Ammon's horn (tissue), 1 donor: ENCODE results near the gene EFEMP1.
"Not testable (repeated sequence)": the region's sequence is repeated elsewhere in the genome, so short reads cannot be mapped to it uniquely, and the experiment has no call there.

Source experiments
- DNase-seq: peaks from one replicate; pipeline ENCODE4 v3.0.0-alpha.2; 2016; ENCODE audit warnings: low spot score

The EFEMP1 gene

DNA sequence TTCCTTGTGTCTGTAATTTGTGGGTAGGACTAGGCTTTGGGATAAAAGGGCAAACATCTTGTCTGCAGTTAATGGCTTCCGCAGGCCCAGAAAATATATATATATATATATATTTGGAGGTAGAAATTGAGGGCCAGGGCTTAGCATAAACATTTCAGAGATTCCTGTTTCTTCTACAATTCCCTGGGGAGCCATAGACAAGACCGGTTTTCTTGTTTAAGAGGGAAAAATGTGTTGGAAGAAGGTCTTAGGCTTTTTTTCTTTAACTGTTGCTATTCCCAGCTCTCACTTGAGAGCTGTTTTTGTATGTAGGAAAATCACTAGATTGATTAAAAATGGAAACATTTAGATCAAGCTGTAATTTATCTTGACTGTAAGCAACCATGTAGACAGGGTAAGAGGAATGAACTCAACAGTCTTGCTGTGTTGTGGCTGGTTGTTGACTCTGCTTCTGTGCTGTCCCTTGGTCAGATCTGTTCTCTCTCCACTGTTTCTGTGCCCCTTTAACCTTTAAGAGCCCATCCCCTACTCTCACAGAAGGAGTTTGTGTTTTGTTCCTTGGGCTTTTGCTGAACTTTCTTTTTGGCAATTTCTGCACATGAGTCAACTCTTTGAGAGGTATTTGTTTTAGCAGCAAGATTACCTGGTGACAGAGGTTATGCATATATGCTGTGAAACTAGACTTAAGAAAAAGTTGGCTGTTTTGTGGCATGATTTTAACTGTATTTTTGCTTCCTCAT, 58.3 kb downstream of the EFEMP1 start:
- DNase-seq, result no peak

GRCh38 chr2:55864351-55865084, 59.1 kb downstream of the EFEMP1 start:
- DNase-seq, result no peak

GRCh38 chr2:55862673-55863390, 60.8 kb downstream of the EFEMP1 start:
- DNase-seq, result no peak

DNA sequence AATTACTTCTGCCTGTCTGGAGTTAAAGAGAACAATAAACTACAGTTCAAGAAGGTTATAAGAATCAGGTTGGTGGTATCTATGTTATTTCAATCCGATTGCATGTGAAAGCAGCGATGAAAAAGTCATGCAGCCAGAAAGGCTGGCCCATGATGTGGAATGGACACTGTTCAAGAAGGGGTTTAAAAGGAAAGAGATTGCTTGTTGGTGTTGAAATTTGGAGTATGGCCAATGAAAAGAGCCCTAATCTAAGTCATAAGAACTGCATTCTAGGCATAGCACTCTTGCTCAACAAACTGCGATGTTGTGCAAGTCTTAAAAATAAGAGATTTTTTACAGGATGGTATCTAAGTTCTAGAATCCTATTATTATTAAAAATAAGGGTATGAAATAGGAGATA, 61.3 kb downstream of the EFEMP1 start:
- DNase-seq, result no peak

DNA sequence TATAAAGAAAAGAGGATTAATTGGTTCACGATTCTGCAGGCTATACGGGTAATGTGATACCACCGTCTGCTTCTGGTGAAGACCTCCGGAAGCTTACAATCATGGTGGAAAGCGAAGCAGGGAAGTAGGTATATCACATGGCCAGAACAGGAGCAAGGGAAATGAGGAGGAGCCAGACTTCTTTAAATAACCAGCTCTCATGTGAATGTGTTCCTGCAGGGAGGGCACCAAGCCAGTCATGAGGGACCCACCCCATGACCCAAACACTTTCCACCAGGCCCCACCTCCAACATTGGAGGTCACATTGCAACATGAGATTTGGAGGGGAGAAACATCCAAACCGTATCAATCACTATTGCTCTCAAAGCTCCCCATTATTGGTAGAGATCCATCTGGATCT, 61.8 kb downstream of the EFEMP1 start:
- DNase-seq, result no peak

DNA sequence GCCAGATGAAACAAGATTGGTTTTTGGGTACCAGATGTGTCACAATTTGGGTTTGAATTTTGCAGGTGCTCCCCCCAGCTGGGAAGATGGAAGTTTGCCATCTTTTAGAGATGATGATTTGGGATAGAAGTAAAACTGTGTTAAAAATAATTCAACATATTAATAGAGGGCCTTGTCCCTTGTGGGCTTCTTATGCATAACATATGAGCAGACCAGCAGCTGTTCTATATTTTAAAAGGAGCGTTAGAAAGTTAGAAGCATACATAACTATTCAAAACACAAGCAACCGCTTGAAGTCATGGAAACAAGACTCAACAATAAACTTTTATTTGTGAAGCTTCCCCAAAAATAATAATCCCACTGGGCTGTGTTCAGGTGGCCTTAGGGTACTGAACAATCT, 62.8 kb downstream of the EFEMP1 start:
- DNase-seq, result no peak

DNA sequence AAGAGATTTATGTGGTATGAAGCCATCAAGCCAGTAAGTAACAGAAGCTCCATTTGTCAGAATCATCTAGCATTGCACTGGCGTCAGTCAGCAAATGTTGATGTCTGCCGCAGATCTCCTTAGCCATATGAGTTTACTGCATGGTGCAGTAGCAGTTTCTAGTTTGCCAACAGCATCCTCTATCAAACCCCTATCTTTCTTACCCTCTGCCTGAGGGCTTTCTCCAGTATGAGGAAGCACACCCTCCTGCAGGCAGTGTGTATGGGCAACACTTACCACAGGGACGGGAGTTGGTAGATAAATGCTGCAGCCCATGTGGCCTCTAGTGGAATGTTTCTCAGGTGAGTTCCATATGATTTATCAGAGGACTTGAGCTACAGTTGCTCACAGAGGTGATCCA, 63.7 kb downstream of the EFEMP1 start:
- DNase-seq, result no peak

DNA sequence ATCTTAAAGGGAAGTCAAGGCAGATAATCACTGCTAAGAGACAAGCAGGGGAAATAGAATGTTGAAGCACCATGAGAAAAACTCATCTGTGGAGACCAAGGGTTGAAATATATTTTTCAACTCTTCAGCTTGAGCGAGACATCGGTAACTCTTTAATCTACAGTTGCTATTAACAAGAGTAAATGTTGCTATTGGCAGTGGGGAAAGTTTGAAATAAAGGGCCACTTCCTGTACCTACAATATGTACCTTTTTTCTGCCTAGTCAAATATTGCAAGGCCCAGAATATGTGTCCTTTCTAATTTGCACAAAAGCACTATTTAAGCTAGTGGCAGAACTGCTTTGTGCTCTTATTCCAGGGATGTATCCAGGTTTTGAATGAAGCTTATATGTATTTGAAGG, 65.8 kb downstream of the EFEMP1 start:
- no peak for DNase-seq

DNA sequence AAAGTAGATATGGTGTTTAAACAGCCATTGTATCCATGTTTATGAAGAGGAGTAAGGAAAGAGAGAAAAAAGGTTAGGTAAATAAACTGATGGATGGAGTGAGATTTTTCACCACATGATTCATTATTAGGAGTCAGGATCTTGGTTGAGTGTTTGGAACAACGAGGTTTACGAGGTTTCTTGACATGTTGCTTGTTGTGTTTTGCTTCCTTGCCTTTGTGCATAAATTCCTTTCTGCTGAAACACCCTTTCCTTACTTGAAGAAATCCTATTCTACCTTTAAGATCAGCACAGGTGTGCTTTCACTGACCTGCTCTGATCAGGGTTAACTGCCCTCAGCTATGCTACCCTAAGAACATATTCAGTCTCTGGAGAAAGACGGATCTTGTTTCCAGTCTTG, 66.6 kb downstream of the EFEMP1 start:
- DNase-seq, result no peak

GRCh38 chr2:55848096-55848495, 75.5 kb downstream of the EFEMP1 start:
- DNase-seq, result no peak

- DNase-seq, result no peak
Observed at GRCh38 chr2:55846426-55846825, 77.2 kb downstream of the EFEMP1 start.

DNA sequence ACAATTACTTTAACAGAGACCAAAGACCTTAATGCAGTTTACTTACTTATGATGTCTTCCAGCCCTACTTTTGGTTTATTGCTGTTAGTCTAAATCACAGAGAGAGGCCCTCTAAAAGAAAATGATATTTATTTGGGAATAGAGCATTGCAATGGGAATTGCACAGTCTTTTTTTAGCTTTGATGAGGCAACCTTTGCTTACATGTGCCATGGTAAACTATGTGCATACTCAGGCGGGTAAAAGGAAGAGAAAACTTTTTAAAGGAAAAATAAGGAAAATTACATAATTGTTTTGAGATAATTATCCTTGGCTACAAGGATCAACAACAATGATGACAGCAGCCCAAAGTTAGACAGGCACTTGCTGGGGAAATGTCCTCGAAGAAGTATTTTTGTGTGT, 78.6 kb downstream of the EFEMP1 start:
- no peak for DNase-seq

DNA sequence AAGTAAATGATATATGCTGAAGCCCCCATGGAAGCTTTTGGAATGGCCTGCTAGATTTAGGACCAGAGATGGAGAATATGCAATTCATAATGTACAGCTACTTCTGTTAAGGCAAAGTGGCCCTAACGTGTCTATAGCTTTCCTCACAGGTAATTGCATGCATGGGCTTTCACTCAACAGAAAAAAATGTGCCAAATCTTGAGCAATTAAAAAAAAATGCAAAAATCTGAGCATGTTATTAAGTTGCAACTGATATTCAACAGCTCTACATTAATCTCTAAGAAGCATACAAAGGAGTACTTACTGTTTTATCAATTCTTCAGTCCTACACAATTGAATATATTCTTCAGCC, 79.6 kb downstream of the EFEMP1 start:
- no peak for DNase-seq

- DNase-seq, result no peak
Observed at GRCh38 chr2:55843096-55843993, 80.2 kb downstream of the EFEMP1 start.

DNA sequence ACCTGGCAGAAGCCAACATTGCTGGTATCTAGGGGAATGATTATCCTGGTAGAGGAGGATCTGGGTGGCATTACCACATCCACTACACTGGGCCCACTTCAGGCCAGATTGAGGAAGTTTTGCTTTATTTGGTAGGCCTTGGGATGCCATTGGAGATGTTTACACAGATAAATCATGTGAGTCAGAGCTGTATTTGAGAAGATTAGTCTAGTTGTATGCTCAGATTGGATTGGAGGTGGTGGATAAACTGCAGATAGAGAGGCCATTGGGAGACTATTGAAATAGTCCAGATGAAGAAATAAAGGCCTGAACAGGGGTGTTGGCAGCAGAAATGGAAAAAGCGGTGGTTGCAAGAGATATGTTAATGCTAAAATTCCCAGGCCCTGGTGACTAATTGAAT, 81.5 kb downstream of the EFEMP1 start:
- no peak for DNase-seq

- no peak for DNase-seq
Observed at GRCh38 chr2:55840460-55840859, 83.1 kb downstream of the EFEMP1 start.

- DNase-seq, result no peak
Observed at GRCh38 chr2:55839182-55839819, 84.3 kb downstream of the EFEMP1 start.

DNA sequence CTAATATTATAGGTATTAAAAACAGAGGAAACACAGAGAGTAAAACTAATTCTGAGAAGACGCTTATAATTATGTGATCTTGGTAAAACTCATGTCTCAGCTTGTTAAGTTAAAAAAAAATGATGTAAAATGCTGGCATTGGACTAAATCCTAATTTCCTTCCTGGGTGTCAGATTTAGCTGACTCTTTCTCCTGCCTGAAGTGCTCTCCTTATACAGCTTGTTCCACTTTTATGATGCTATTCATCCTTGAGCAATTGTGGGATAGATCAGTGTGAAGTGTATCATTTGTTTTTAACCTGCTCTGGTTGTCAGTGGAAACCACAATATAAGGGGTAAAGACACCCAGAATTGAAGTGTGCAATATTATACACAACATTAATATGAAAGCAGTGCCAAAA, 84.9 kb downstream of the EFEMP1 start:
- DNase-seq, result no peak

DNA sequence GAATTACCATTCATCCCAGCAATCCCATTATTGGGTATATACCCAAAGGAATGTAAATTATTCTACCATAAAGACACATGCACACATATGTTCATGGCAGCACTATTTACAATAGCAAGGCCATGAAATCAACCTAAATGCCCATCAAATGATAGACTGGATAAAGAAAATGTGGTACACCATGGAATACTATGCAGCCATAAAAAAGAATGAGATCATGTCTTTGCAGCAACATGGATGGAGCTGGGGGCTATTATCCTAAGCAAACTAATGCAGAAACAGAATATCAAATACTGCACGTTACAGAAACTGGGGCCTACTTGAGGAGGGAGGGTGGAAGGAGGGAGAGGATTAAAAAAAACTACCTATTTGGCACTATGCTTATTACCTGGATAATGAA, 85.5 kb downstream of the EFEMP1 start:
- DNase-seq, result not testable (repeated sequence)

- DNase-seq, result no peak
Observed at GRCh38 chr2:55837073-55837472, 86.5 kb downstream of the EFEMP1 start.

DNA sequence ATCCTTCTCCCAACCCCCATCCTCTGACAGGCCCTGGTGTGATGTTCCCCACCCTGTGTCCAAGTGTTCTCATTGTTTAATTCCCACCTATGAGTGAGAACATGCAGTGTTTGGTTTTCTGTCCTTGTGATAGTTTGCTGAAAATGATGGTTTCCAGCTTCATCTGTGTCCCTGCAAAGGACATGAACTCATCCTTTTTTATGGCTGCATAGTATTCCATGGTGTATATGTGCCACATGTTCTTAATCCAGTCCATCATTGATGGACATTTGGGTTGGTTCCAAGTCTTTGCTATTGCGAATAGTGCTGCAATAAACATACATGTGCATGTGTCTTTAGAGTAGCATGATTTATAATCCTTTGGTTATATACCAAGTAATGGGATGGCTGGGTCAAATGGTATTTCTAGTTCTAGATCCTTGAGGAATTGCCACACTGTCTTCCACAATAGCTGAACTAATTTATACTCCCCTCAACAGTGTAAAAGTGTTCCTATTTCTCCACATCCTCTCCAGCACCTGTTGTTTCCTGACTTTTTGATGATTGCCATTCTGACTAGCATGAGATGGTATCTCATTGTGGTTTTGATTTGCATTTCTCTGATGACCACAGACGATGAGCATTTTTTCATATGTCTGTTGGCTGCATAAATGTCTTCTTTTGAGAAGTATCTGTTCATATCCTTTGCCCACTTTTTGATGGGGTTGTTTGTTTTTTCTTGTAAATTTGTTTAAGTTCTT, 91.7 kb downstream of the EFEMP1 start:
- not testable (repeated sequence) for DNase-seq
